H9 (cell line): ENCODE results near the gene FBXO42. TPM values are rescaled to one million over a fixed set of nuclear protein-coding genes. Genes with fewer than 3 reads are reported as not detected.

ENCODE experiments used
- DNase-seq: peaks from one replicate; pipeline ENCODE4 v3.0.0-alpha.2; 2017
- H2AFZ ChIP-seq: one replicate; pipeline ENCODE4 v1.6.1; 2013; ENCODE audit warnings: mild to moderate bottlenecking, low read length, control low read depth, moderate library complexity
- H2AK5ac ChIP-seq: 2 replicates; pipeline ENCODE4 v1.6.1; 2013; ENCODE audit warnings: low read length, control low read depth, mixed read lengths; ENCODE audit not compliant: insufficient read length
- H2BK120ac ChIP-seq: one replicate; pipeline ENCODE4 v1.6.1; 2013; ENCODE audit warnings: low read depth, mild to moderate bottlenecking, low read length, control low read depth, inconsistent platforms; ENCODE audit not compliant: poor library complexity, severe bottlenecking
- H2BK12ac ChIP-seq: 2 replicates; pipeline ENCODE4 v1.6.1; 2013; ENCODE audit warnings: low read length, control low read depth, mixed read lengths, low read depth; ENCODE audit not compliant: insufficient read length
- H2BK15ac ChIP-seq: 2 replicates; pipeline ENCODE4 v1.6.1; 2013; ENCODE audit warnings: low read depth, low read length, control low read depth
- H2BK20ac ChIP-seq: one replicate; pipeline ENCODE4 v1.6.1; 2013; ENCODE audit warnings: low read depth, mild to moderate bottlenecking, low read length, control low read depth, inconsistent platforms; ENCODE audit not compliant: poor library complexity, severe bottlenecking
- H2BK5ac ChIP-seq: 2 replicates; pipeline ENCODE4 v1.6.1; 2013; ENCODE audit warnings: low read length, control low read depth, mixed read lengths; ENCODE audit not compliant: insufficient read length
- H3K14ac ChIP-seq: 2 replicates; pipeline ENCODE4 v1.6.1; 2013; ENCODE audit warnings: low read length, control low read depth; ENCODE audit not compliant: insufficient read depth
- H3K18ac ChIP-seq: 2 replicates; pipeline ENCODE4 v1.6.1; 2013; ENCODE audit warnings: low read depth, mild to moderate bottlenecking, mixed read lengths, low read length, control low read depth; ENCODE audit not compliant: insufficient read length
- H3K23ac ChIP-seq: 2 replicates; pipeline ENCODE4 v1.6.1; 2013; ENCODE audit warnings: low read length, control low read depth, mixed read lengths, low read depth; ENCODE audit not compliant: insufficient read length
- H3K23me2 ChIP-seq: 2 replicates; pipeline ENCODE4 v1.6.1; 2013; ENCODE audit warnings: low read depth, mild to moderate bottlenecking, mixed read lengths, low read length, control low read depth; ENCODE audit not compliant: insufficient read length, poor library complexity, severe bottlenecking
- H3K27ac ChIP-seq: 2 replicates; pipeline ENCODE4 v1.5.1; 2013; ENCODE audit warnings: low read length, control low read depth, mixed read lengths, low read depth; ENCODE audit not compliant: insufficient read length
- H3K27me3 ChIP-seq: 2 replicates; pipeline ENCODE4 v1.6.1; 2013; ENCODE audit warnings: low read length, control low read depth, inconsistent platforms; ENCODE audit not compliant: insufficient read depth
- H3K4ac ChIP-seq: 2 replicates; pipeline ENCODE4 v1.6.1; 2013; ENCODE audit warnings: low read depth, mild to moderate bottlenecking, control low read depth, inconsistent platforms, low read length, moderate library complexity
- H3K4me1 ChIP-seq: 2 replicates; pipeline ENCODE4 v1.6.1; 2013; ENCODE audit warnings: low read length, control low read depth, inconsistent platforms; ENCODE audit not compliant: insufficient read depth
- H3K4me2 ChIP-seq: 2 replicates; pipeline ENCODE4 v1.6.1; 2013; ENCODE audit warnings: low read length, control low read depth, mixed read lengths; ENCODE audit not compliant: insufficient read length, insufficient read depth
- H3K56ac ChIP-seq: 2 replicates; pipeline ENCODE4 v1.6.1; 2013; ENCODE audit warnings: low read depth, mild to moderate bottlenecking, mixed read lengths, low read length, control low read depth; ENCODE audit not compliant: insufficient read length
- H3K79me1 ChIP-seq: 2 replicates; pipeline ENCODE4 v1.6.1; 2013; ENCODE audit warnings: low read depth, mild to moderate bottlenecking, moderate library complexity, low read length, control low read depth, inconsistent platforms; ENCODE audit not compliant: insufficient read depth, poor library complexity, severe bottlenecking
- H3K79me2 ChIP-seq: 2 replicates; pipeline ENCODE4 v1.6.1; 2013; ENCODE audit warnings: low read length, control low read depth, inconsistent platforms; ENCODE audit not compliant: insufficient read depth
- H3K9ac ChIP-seq: 2 replicates; pipeline ENCODE4 v1.6.1; 2013; ENCODE audit warnings: low read length, control low read depth, mixed read lengths; ENCODE audit not compliant: insufficient read length; ENCODE audit errors: extremely low read depth
- H3K9me3 ChIP-seq: one replicate; pipeline ENCODE4 v1.6.1; 2013; ENCODE audit warnings: low read depth, low read length, inconsistent platforms; ENCODE audit not compliant: control insufficient read depth
- H3T11ph ChIP-seq: one replicate; pipeline ENCODE4 v1.6.1; 2013; ENCODE audit warnings: mild to moderate bottlenecking, low read length, control low read depth, inconsistent platforms
- H4K20me1 ChIP-seq: one replicate; pipeline ENCODE4 v1.6.1; 2013; ENCODE audit not compliant: control insufficient read depth, insufficient read length, insufficient read depth
- H4K5ac ChIP-seq: 2 replicates; pipeline ENCODE4 v1.6.1; 2013; ENCODE audit warnings: low read depth, mild to moderate bottlenecking, mixed read lengths, low read length, control low read depth; ENCODE audit not compliant: insufficient read length
- H4K8ac ChIP-seq: replicated peaks from 2 replicates; pipeline ENCODE4 v1.6.1; 2013; ENCODE audit warnings: low read length, control low read depth, mixed read lengths, low read depth; ENCODE audit not compliant: insufficient read length
- H4K91ac ChIP-seq: 2 replicates; pipeline ENCODE4 v1.6.1; 2013; ENCODE audit warnings: low read depth, mild to moderate bottlenecking, moderate library complexity, mixed read lengths, low read length, control low read depth; ENCODE audit not compliant: insufficient read length
- H3K27ac Mint-ChIP-seq, 3 experiments: 2 replicates in 2 of 3; 3 replicates in 1 of 3; pipeline ENCODE4 v1.8.0; 2020 to 2021; ENCODE audit warnings: mixed read lengths in 3 of 3, mild to moderate bottlenecking in 1 of 3, moderate library complexity in 1 of 3
- H3K27me3 Mint-ChIP-seq: 2 replicates; pipeline ENCODE4 v1.8.0; 2021; ENCODE audit warnings: low read depth, mild to moderate bottlenecking, moderate library complexity, mixed read lengths
- H3K36me3 Mint-ChIP-seq, 3 experiments: 2 replicates in 2 of 3; 3 replicates in 1 of 3; pipeline ENCODE4 v1.8.0; 2020 to 2021; ENCODE audit warnings: low read depth in 3 of 3, mixed read lengths in 3 of 3; ENCODE audit not compliant: insufficient read depth in 1 of 3
- H3K4me1 Mint-ChIP-seq, 2 experiments: 2 replicates each; pipeline ENCODE4 v1.8.0; 2020; ENCODE audit warnings: mixed read lengths in 2 of 2
- H3K4me3 Mint-ChIP-seq, 2 experiments: 2 replicates in 1 of 2; 3 replicates in 1 of 2; pipeline ENCODE4 v1.8.0; 2020 to 2021; ENCODE audit warnings: mild to moderate bottlenecking in 2 of 2, mixed read lengths in 2 of 2, moderate library complexity in 1 of 2
- H3K9me3 Mint-ChIP-seq, 2 experiments: 2 replicates in 1 of 2; 3 replicates in 1 of 2; pipeline ENCODE4 v1.8.0; 2020; ENCODE audit warnings: mild to moderate bottlenecking in 2 of 2, mixed read lengths in 2 of 2, moderate library complexity in 1 of 2
- CTCF ChIP-seq: fragments of 200-600 bp; sonication (generic); conservative IDR thresholded peaks from 3 replicates; pipeline ENCODE4 v1.8.0; 2021; ENCODE audit warnings: antibody characterized with exemption, mild to moderate bottlenecking
- WGBS: extraction: QIAGEN DNeasy Blood & Tissue Kit; methylation state at CpG from one replicate; pipeline ENCODE4 v1.1.7; 2013; ENCODE audit warnings: missing lambda C conversion rate, low lambda C conversion rate, mixed read lengths; ENCODE audit not compliant: insufficient read length; ENCODE audit errors: extremely low coverage; 5-methylcytosine and 5-hydroxymethylcytosine counted together
- total RNA-seq: library from RNA; stranded (reverse); gene quantifications from 2 replicates; pipeline ENCODE4 v1.2.1, GENCODE V29; 2021

Gene FBXO42
- total RNA-seq, 1 experiment from 2014 or later = 17.4 TPM

DNA sequence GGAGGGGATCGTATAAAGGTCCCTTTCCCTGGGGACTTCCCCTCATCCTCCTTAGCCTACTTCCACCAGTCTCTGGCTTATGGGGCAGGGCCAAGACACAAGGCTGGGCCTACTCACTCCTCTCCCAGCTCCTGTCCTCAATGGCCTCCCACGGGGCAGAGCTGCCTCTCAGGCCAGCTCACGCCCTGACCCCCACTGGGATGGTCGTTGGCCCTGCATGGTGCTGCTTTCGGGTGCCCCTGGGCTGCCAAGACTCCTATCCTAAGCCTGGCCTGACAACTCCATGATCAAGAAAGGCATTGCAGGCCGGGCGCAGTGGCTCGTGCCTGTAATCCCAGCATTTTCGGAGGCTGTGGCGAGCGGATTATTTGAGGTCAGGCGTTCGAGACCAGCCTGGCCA lies 121.5 kb downstream of the FBXO42 start:
- no peak overlapping the region for H2BK15ac ChIP-seq
- H3K27ac ChIP-seq = no peak overlapping the region
- peaks cover 18% of the 10 kb centered on the region; the same call in 1 of the 2 replicates for H3K27me3 ChIP-seq
- H3K9me3 ChIP-seq = no peaks in the 10 kb centered on the region
- no peak overlapping the region for H4K8ac ChIP-seq
- no peak overlapping the region for H2AFZ ChIP-seq
- H3K4me1 ChIP-seq = no peaks in the 10 kb centered on the region
- H2BK12ac ChIP-seq = no peak overlapping the region
- H3K4ac ChIP-seq = no peak overlapping the region
- H2AK5ac ChIP-seq = no peak overlapping the region
- no peak overlapping the region for H3T11ph ChIP-seq
- H3K23me2 ChIP-seq = peaks cover 9% of the 10 kb centered on the region
- Mint-ChIP-seq H3K4me1 (peaks cover 20 to 23% of the 10 kb centered on the region in 2 experiments), H3K9me3 (no peaks in the 10 kb centered on the region; a peak in 2 of 5 replicates), H3K4me3 (no peak overlapping the region; a peak in 1 of 5 replicates), H3K27ac (no peak overlapping the region), H3K27me3 (peaks cover 46% of the 10 kb centered on the region), H3K36me3 (no peaks in the 10 kb centered on the region; a peak in 1 of 7 replicates)
- no peak overlapping the region for H3K18ac ChIP-seq
- no peak overlapping the region for H3K4me2 ChIP-seq
- no peak for TF ChIP-seq CTCF
- no peak overlapping the region for H3K56ac ChIP-seq
- no peaks in the 10 kb centered on the region for H3K79me2 ChIP-seq
- no peak overlapping the region for H3K9ac ChIP-seq
- H2BK5ac ChIP-seq = no peak overlapping the region
- no peak for DNase-seq
- peaks cover 4% of the 10 kb centered on the region for H4K20me1 ChIP-seq
- no peak overlapping the region for H4K91ac ChIP-seq
- H2BK20ac ChIP-seq = no peak overlapping the region
- no peak overlapping the region for H3K14ac ChIP-seq
- WGBS = no CpG with 5 or more reads among the region's 13 CpGs
- H2BK120ac ChIP-seq = no peak overlapping the region
- no peaks in the 10 kb centered on the region for H3K79me1 ChIP-seq
- H3K23ac ChIP-seq = no peak overlapping the region
- H4K5ac ChIP-seq = no peak overlapping the region
